Neural crest cell (in vitro differentiated cells): Measurements from ENCODE around the gene TRIM66. TPM values are rescaled to one million over a fixed set of nuclear protein-coding genes. Genes with fewer than 3 reads are reported as not detected.
A peak's percentile ranks its signal among the peaks of the same experiment; 100 is the strongest.

Source experiments
- DNase-seq: peaks from one replicate; pipeline ENCODE4 v3.0.0; 2021; ENCODE audit warnings: low read depth, mixed read lengths, low spot score
- H3K27ac Mint-ChIP-seq: one replicate; pipeline ENCODE4 v1.8.0; 2021; ENCODE audit warnings: mild to moderate bottlenecking, mixed read lengths; ENCODE audit not compliant: unreplicated experiment
- H3K27me3 Mint-ChIP-seq: 2 replicates; pipeline ENCODE4 v1.8.0; 2021; ENCODE audit warnings: low read depth, mild to moderate bottlenecking, mixed read lengths
- H3K36me3 Mint-ChIP-seq: 2 replicates; pipeline ENCODE4 v1.8.0; 2021; ENCODE audit warnings: low read depth, mild to moderate bottlenecking, mixed read lengths
- H3K4me1 Mint-ChIP-seq: 2 replicates; pipeline ENCODE4 v1.8.0; 2021; ENCODE audit warnings: mixed read lengths
- H3K4me3 Mint-ChIP-seq: one replicate; pipeline ENCODE4 v1.8.0; 2021; ENCODE audit warnings: mild to moderate bottlenecking, mixed read lengths
- H3K9me3 Mint-ChIP-seq: 2 replicates; pipeline ENCODE4 v1.8.0; 2021; ENCODE audit warnings: mixed read lengths
- total RNA-seq: library from RNA; stranded (reverse); gene quantifications from 2 replicates; pipeline ENCODE4 v1.2.1, GENCODE V29; 2021
- TF ChIP-seq, protein P1 (sequence below): fragments of 200-600 bp; sonication (generic); conservative IDR thresholded peaks from 2 replicates; pipeline ENCODE4 v1.5.0; 2021; ENCODE audit warnings: antibody characterized with exemption, mild to moderate bottlenecking

The TRIM66 gene
- total RNA-seq, 1 donor from 2014 or later: 6.5 TPM

DNA sequence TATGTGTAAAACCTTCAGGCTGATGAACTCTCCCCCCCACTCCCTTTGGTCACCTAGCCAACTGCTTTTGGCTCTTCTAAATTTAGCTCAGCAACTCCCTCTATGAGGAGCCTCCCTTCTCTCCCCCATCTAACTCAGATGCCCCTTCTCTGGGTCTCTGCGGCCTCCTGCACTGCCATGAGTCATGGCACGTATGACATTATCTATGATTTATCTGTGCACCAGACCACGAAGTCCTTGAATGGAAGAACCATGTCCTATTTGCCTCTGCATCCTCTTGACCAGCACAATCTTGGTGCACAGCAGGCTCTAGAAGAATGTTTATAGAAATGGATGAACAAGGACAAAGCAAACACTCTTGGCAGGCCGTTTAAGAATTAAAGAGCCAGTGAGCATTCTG, 46.1 kb upstream of the TRIM66 start:
- Mint-ChIP-seq H3K4me1 (peaks cover 17% of the 10 kb centered on the region), H3K4me3 (no peak overlapping the region)

DNA sequence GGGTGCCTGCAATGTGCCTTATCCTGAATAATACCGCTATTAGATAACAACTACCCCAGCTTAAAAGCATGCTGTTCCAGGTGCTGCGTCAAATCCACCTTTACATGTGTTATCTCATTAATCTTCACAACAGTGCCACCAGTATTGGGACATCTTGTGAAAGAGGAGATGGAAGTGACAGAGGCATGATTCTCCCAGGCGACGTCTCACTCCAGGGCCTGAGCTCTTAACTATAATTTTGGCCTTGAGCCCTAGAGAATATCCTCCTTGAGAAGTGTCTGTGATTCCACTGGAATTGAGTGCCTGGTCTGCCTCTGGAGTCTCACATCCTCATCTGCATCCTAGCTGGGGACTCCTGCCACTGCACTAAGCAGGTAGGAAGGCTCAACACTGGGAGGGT, 43.9 kb upstream of the TRIM66 start:
- no peaks in the 10 kb centered on the region for H3K27me3 Mint-ChIP-seq
- no peaks in the 10 kb centered on the region for H3K9me3 Mint-ChIP-seq
- H3K27ac Mint-ChIP-seq: peak overlapping the region; percentile 57
- no peak overlapping the region for H3K4me3 Mint-ChIP-seq
- peaks cover 8% of the 10 kb centered on the region for H3K4me1 Mint-ChIP-seq
- no peak for DNase-seq
- H3K36me3 Mint-ChIP-seq: peaks cover 7% of the 10 kb centered on the region
- TF ChIP-seq, protein P1, sequence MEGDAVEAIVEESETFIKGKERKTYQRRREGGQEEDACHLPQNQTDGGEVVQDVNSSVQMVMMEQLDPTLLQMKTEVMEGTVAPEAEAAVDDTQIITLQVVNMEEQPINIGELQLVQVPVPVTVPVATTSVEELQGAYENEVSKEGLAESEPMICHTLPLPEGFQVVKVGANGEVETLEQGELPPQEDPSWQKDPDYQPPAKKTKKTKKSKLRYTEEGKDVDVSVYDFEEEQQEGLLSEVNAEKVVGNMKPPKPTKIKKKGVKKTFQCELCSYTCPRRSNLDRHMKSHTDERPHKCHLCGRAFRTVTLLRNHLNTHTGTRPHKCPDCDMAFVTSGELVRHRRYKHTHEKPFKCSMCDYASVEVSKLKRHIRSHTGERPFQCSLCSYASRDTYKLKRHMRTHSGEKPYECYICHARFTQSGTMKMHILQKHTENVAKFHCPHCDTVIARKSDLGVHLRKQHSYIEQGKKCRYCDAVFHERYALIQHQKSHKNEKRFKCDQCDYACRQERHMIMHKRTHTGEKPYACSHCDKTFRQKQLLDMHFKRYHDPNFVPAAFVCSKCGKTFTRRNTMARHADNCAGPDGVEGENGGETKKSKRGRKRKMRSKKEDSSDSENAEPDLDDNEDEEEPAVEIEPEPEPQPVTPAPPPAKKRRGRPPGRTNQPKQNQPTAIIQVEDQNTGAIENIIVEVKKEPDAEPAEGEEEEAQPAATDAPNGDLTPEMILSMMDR: no peak

More for the DNA sequence above, 46.1 kb upstream of the TRIM66 start:
- TF ChIP-seq, protein P1: no peak
- DNase-seq: no peak
- Mint-ChIP-seq H3K36me3 (peaks cover 3% of the 10 kb centered on the region), H3K9me3 (no peaks in the 10 kb centered on the region), H3K27ac (no peak overlapping the region), H3K27me3 (no peaks in the 10 kb centered on the region)

DNA sequence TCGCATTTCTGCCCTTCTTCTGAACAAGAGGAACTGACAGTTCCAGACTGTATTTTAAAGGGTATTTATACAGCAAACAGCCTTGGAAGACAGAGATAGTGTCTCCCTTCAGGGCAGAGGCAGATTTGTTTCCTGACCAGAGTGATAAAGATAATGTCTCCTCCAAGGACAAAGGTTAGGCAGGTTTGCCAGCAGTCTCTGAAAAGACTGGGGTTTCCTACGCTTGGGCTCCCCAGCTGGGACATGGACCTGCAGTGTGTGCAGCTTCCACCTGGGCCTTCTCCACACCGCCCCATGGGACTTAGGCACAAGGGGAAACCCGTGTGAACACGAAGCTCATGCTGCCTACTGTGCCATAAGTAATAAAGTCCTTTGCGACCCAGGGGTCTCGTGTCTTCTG, 42.2 kb upstream of the TRIM66 start:
- H3K4me3 Mint-ChIP-seq: no peak overlapping the region
- H3K4me1 Mint-ChIP-seq: peaks cover 11% of the 10 kb centered on the region
- TF ChIP-seq, protein P1: no peak

DNA sequence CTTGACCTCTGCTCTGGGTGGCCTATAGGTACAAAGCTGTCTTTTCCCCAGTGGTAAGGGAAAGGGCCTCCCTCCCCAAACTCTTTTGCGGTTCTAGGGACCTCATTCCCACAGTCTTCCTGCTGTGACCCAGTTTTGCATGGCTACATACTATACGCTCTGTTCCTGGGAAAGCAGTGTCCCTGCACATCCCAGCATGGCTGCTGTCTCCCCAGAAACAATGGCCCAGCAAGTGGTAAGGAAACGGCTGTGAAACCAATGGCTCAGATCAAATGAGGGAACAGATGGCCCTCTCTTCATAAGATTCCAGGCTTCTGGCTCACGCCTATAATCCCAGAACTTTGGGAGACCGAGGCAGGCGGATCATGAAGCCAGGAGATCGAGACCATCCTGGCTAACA, 41.2 kb upstream of the TRIM66 start:
- Mint-ChIP-seq H3K9me3 (no peaks in the 10 kb centered on the region), H3K27ac (no peak overlapping the region), H3K36me3 (peaks cover 3% of the 10 kb centered on the region), H3K27me3 (no peaks in the 10 kb centered on the region), H3K4me3 (no peak overlapping the region), H3K4me1 (peaks cover 17% of the 10 kb centered on the region)
- TF ChIP-seq, protein P1: no peak
- no peak for DNase-seq

More for the DNA sequence above, 42.2 kb upstream of the TRIM66 start:
- DNase-seq: no peak
- Mint-ChIP-seq H3K9me3 (no peaks in the 10 kb centered on the region), H3K27me3 (no peaks in the 10 kb centered on the region), H3K36me3 (peaks cover 6% of the 10 kb centered on the region), H3K27ac (no peak overlapping the region)

DNA sequence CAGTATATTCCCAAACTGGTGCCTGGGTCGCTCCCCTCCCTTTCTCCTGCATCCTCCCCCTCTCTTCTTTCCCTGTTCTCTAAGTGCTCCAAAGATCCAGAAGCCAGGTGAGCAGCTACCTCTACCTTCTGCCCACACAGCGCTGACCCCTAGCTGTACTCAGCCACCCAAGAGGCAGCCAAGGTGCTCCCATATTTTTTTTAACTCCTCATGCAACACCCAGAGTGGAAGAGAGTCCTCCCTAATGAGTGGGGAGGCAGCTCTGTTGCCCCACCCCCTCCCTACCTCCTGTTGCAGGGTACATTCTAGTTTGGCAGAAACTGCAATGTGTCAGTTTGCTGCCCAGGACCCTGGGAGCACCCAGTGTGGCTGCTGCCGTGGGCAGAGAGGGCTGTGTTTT, 40.3 kb upstream of the TRIM66 start:
- H3K4me1 Mint-ChIP-seq: peaks cover 23% of the 10 kb centered on the region

More for the DNA sequence above, 40.3 kb upstream of the TRIM66 start:
- no peaks in the 10 kb centered on the region for H3K9me3 Mint-ChIP-seq
- no peaks in the 10 kb centered on the region for H3K27me3 Mint-ChIP-seq
- TF ChIP-seq, protein P1: no peak
- H3K4me3 Mint-ChIP-seq: no peak overlapping the region
- no peak overlapping the region for H3K27ac Mint-ChIP-seq
- H3K36me3 Mint-ChIP-seq: peaks cover 3% of the 10 kb centered on the region
- DNase-seq: no peak
